ENCODE data around the gene HORMAD2. TPM values are rescaled to one million over a fixed set of nuclear protein-coding genes. Genes with fewer than 3 reads are reported as not detected.

Gene HORMAD2
- total RNA-seq, 1 donor from 2014 or later = not detected

- Mint-ChIP-seq H3K27ac (ENCODE audit: unreplicated experiment) (no peak overlapping the region), H3K36me3 (ENCODE audit: low read depth, unreplicated experiment) (no peaks in the 10 kb centered on the region), H3K9me3 (ENCODE audit: unreplicated experiment) (no peaks in the 10 kb centered on the region), H3K4me1 (ENCODE audit: low read depth, unreplicated experiment) (peaks cover 12% of the 10 kb centered on the region), H3K4me3 (ENCODE audit: unreplicated experiment) (no peak overlapping the region), H3K27me3 (ENCODE audit: low read depth, unreplicated experiment) (no peaks in the 10 kb centered on the region)
- no peaks in the 10 kb centered on the region for H3K27me3 ChIP-seq (ENCODE audit: insufficient read depth, low read length)
- TF ChIP-seq CTCF (IDR thresholded peaks at IDR 0.05; ENCODE audit: insufficient read depth, low read depth, low read length) (no peak), EZH2 (IDR thresholded peaks at IDR 0.05; ENCODE audit: insufficient read depth, low read length) (no peak)
- DNase-seq (ENCODE audit: low read depth) = no peak
- no peaks in the 10 kb centered on the region for H3K9me3 ChIP-seq (ENCODE audit: insufficient read depth, low read depth, low read length)
- no peaks in the 10 kb centered on the region for H3K79me2 ChIP-seq (ENCODE audit: insufficient read depth, low read length)
- H4K20me1 ChIP-seq (ENCODE audit: insufficient read depth, low read length) = no peaks in the 10 kb centered on the region
- H3K9ac ChIP-seq (ENCODE audit: low read length) = no peak overlapping the region
- no peak overlapping the region for H3K4me3 ChIP-seq (ENCODE audit: insufficient read depth, low read depth, low read length)
- H2AFZ ChIP-seq (ENCODE audit: low read depth, low read length) = no peak overlapping the region
- no peak for FAIRE-seq
- no peaks in the 10 kb centered on the region for H3K4me1 ChIP-seq (ENCODE audit: insufficient read depth, low read length)
- H3K36me3 ChIP-seq (ENCODE audit: insufficient read depth, low read length) = no peaks in the 10 kb centered on the region
- no peak overlapping the region for H3K27ac ChIP-seq (ENCODE audit: low read depth, low read length)
- no peak overlapping the region for H3K4me2 ChIP-seq (ENCODE audit: low read length)
Measured at GRCh38 chr22:30129636-30130035, 49.4 kb downstream of the HORMAD2 start.

GRCh38 chr22:30132290-30132996 is 52.2 kb downstream of the HORMAD2 start:
- Histone ChIP-seq H2AFZ (ENCODE audit: low read depth, low read length) (no peak overlapping the region), H4K20me1 (ENCODE audit: insufficient read depth, low read length) (no peaks in the 10 kb centered on the region), H3K79me2 (ENCODE audit: insufficient read depth, low read length) (no peaks in the 10 kb centered on the region), H3K36me3 (ENCODE audit: insufficient read depth, low read length) (no peaks in the 10 kb centered on the region), H3K27ac (ENCODE audit: low read depth, low read length) (no peak overlapping the region), H3K4me3 (ENCODE audit: insufficient read depth, low read depth, low read length) (no peak overlapping the region), H3K9ac (ENCODE audit: low read length) (no peak overlapping the region), H3K4me1 (ENCODE audit: insufficient read depth, low read length) (no peaks in the 10 kb centered on the region), H3K9me3 (ENCODE audit: insufficient read depth, low read depth, low read length) (no peaks in the 10 kb centered on the region), H3K27me3 (ENCODE audit: insufficient read depth, low read length) (no peaks in the 10 kb centered on the region), H3K4me2 (ENCODE audit: low read length) (no peak overlapping the region)
- Mint-ChIP-seq H3K27me3 (ENCODE audit: low read depth, unreplicated experiment) (no peaks in the 10 kb centered on the region), H3K4me1 (ENCODE audit: low read depth, unreplicated experiment) (peaks cover 12% of the 10 kb centered on the region), H3K27ac (ENCODE audit: unreplicated experiment) (peak overlapping the region; percentile 50), H3K4me3 (ENCODE audit: unreplicated experiment) (no peak overlapping the region), H3K36me3 (ENCODE audit: low read depth, unreplicated experiment) (no peaks in the 10 kb centered on the region), H3K9me3 (ENCODE audit: unreplicated experiment) (no peaks in the 10 kb centered on the region)
- DNase-seq (ENCODE audit: low read depth) = no peak
- no peak for TF ChIP-seq CTCF (IDR thresholded peaks at IDR 0.05; ENCODE audit: insufficient read depth, low read depth, low read length)
- TF ChIP-seq EZH2 (IDR thresholded peaks at IDR 0.05; ENCODE audit: insufficient read depth, low read length) = no peak
- no peak for FAIRE-seq

- TF ChIP-seq EZH2 (IDR thresholded peaks at IDR 0.05; ENCODE audit: insufficient read depth, low read length) (no peak), CTCF (IDR thresholded peaks at IDR 0.05; ENCODE audit: insufficient read depth, low read depth, low read length) (no peak)
- peaks cover 8% of the 10 kb centered on the region for H3K9me3 Mint-ChIP-seq (ENCODE audit: unreplicated experiment)
- no peak overlapping the region for H3K27ac Mint-ChIP-seq (ENCODE audit: unreplicated experiment)
- Histone ChIP-seq H3K4me1 (ENCODE audit: insufficient read depth, low read length) (no peaks in the 10 kb centered on the region), H3K27me3 (ENCODE audit: insufficient read depth, low read length) (no peaks in the 10 kb centered on the region), H2AFZ (ENCODE audit: low read depth, low read length) (no peak overlapping the region), H4K20me1 (ENCODE audit: insufficient read depth, low read length) (no peaks in the 10 kb centered on the region), H3K79me2 (ENCODE audit: insufficient read depth, low read length) (no peaks in the 10 kb centered on the region), H3K4me3 (ENCODE audit: insufficient read depth, low read depth, low read length) (no peak overlapping the region), H3K27ac (ENCODE audit: low read depth, low read length) (no peak overlapping the region), H3K36me3 (ENCODE audit: insufficient read depth, low read length) (no peaks in the 10 kb centered on the region), H3K4me2 (ENCODE audit: low read length) (no peak overlapping the region), H3K9me3 (ENCODE audit: insufficient read depth, low read depth, low read length) (peaks cover 4% of the 10 kb centered on the region), H3K9ac (ENCODE audit: low read length) (no peak overlapping the region)
- H3K4me1 Mint-ChIP-seq (ENCODE audit: low read depth, unreplicated experiment) = no peaks in the 10 kb centered on the region
- no peak for DNase-seq (ENCODE audit: low read depth)
- no peak for FAIRE-seq
- no peaks in the 10 kb centered on the region for H3K36me3 Mint-ChIP-seq (ENCODE audit: low read depth, unreplicated experiment)
- no peaks in the 10 kb centered on the region for H3K27me3 Mint-ChIP-seq (ENCODE audit: low read depth, unreplicated experiment)
- H3K4me3 Mint-ChIP-seq (ENCODE audit: unreplicated experiment) = no peak overlapping the region
Measured at GRCh38 chr22:30140414-30140813, 60.1 kb downstream of the HORMAD2 start.
